RWPE1 (cell line): Measurements from ENCODE around the gene CYGB.
A peak's percentile ranks its signal among the peaks of the same experiment; 100 is the strongest.
"Not testable (repeated sequence)": the region's sequence is repeated elsewhere in the genome, so short reads cannot be mapped to it uniquely, and the experiment has no call there.

Experiments used
- CTCF ChIA-PET: fragments of 350-600 bp; sonication (Branson Sonifier 250); formaldehyde crosslinking; extraction: SDS; loops from one replicate; lab custom pipeline; 2021; lab: Yijun Ruan, JAX
- POLR2A ChIA-PET: fragments of 400-600 bp; formaldehyde crosslinking; extraction: SDS; loops from one replicate; lab custom pipeline; 2020; ENCODE audit warnings: antibody characterized with exemption; ENCODE audit not compliant: low non-redundant PET; lab: Yijun Ruan, JAX
- DNase-seq: peaks from one replicate; pipeline ENCODE4 v3.0.0; 2012; ENCODE audit warnings: low spot score
- H3K27ac ChIP-seq: fragments of 450-650 bp; 2 replicates; pipeline ENCODE4 v1.5.1; 2017
- CTCF ChIP-seq: fragments of 450-650 bp; conservative IDR thresholded peaks from 2 replicates; pipeline ENCODE4 v1.5.1; 2017; ENCODE audit warnings: low read depth, mild to moderate bottlenecking

The CYGB gene

DNA sequence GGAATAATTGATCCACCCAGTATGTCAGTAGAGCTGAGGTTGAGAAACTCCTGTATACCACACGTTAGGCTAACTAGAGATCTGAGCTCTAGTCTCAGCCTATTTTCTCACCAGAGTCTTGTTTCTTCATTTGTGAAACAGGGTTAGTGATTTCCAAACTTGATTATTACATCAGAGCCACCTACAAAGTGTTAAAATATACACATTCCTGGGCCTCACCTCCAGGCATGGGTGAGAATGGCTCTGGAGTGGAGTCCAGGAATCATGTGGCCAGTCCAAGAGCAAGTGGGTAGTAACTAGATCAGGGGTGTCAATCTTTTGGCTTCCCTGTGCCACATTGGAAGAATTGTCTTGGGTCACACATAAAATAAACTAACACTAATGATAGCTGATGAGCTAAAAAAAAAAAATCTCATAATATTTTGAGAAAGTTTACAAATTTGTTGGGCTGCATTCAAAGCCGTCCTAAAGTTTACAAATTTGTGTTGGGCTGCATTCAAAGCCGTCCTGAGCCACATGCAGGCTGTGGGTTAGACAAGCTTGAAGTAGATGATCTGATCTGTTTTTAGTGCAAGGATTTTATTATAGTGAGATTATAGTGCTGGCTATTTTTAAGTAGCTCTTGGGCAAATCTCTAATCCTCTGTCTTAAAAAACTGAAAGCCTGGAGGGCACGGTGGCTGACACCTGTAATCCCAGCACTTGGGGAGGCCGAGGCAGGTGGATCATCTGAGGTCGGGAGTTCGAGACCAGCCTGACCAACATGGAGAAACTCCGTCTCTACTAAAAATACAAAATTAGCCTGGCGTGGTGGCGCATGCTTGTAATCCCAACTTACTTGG lies 22.7 kb upstream of the CYGB start:
- TF ChIP-seq CTCF: no peak
- ChIA-PET POLR2A (no interaction called here), CTCF (interaction anchor here (0.6 to 3.8 kb wide), 4 partner anchors 33 to 151 kb away, joined by 3 to 14 read pairs (median 10); no protein-coding TSS in a partner anchor)
- DNase-seq: no peak
- peak overlapping the region; percentile 98 for H3K27ac ChIP-seq

DNA sequence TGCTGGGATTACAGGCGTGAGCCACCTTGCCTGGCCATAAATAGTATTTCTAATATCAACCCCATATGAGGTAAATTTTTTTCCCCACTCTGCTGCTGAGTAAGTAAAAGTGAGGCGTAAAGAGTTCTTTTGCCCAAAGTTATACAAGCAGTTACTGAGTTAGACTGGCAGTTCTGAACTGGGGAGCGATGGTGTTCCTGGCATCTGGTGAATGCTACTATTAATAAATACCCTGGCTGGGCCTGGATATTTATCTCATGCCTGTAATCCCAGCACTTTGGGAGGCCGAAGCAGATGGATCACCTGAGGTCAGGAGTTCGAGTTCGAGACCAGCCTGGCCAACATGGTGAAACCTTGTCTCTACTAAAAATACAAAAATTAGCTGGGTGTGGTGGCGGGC lies 22.0 kb upstream of the CYGB start:
- POLR2A ChIA-PET, DNase-seq: not testable (repeated sequence)
- CTCF ChIA-PET: interaction anchor here (2.3 to 3.8 kb wide), 3 partner anchors 34 to 65 kb away, joined by 8 to 14 read pairs (median 13); no protein-coding TSS in a partner anchor
- peak overlapping the region; percentile 83 for H3K27ac ChIP-seq

- peak overlapping the region; percentile 94 for H3K27ac ChIP-seq
- peak; percentile 81 for TF ChIP-seq CTCF
- ChIA-PET POLR2A (interaction anchor here (1.1 kb wide), 1 partner anchor 113 kb away, joined by 3 read pairs; no protein-coding TSS in a partner anchor), CTCF (interaction anchor here (0.6 to 3.8 kb wide), 4 partner anchors 28 to 66 kb away, joined by 3 to 14 read pairs (median 10); partner anchors contain the start of gene ST6GALNAC2)
- DNase-seq: no peak
Observed at GRCh38 chr17:76558198-76559095, 20.9 kb upstream of the CYGB start.

- peak; percentile 83 for DNase-seq
- TF ChIP-seq CTCF: peak; percentile 55
- ChIA-PET CTCF (interaction anchor here (0.7 to 3.8 kb wide), 6 partner anchors 11 to 67 kb away, joined by 3 to 14 read pairs (median 6); partner anchors contain the start of genes CYGB and ST6GALNAC2), POLR2A (interaction anchor here (1.1 kb wide), 2 partner anchors 9 to 114 kb away, joined by 3 read pairs; no protein-coding TSS in a partner anchor)
- peak overlapping the region; percentile 94 for H3K27ac ChIP-seq
Observed at GRCh38 chr17:76557368-76558197, 20.1 kb upstream of the CYGB start.

- DNase-seq: no peak
- ChIA-PET POLR2A (interaction anchor here (0.6 to 1.1 kb wide), 3 partner anchors 10 to 171 kb away, joined by 3 to 5 read pairs (median 3); no protein-coding TSS in a partner anchor), CTCF (interaction anchor here (0.7 to 3.8 kb wide), 5 partner anchors 10 to 67 kb away, joined by 3 to 14 read pairs (median 5); partner anchors contain the start of genes CYGB and ST6GALNAC2)
- peak overlapping the region; percentile 94 for H3K27ac ChIP-seq
- no peak for TF ChIP-seq CTCF
Observed at GRCh38 chr17:76556765-76557367, 19.4 kb upstream of the CYGB start.

DNA sequence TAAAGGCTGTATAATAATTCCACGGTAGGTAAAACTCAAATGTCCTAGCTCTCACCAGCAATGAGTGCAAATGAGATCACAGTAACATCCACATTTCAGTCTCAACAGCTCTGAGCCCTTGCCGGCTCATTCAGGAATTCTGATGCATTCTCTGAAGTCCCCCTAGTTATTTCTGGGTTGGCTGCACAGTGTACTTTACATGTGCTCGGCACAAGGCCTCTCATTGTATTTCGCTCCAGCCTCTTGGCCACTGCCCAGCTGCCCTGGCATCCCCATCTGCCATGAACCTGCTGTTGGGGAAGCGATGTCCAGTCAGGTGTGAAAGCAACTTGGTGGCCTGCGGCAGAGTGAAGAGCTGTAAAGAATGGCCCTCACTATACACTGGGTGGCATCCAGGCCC lies 16.6 kb upstream of the CYGB start:
- DNase-seq: no peak
- ChIA-PET CTCF (no interaction called here), POLR2A (no interaction called here)
- H3K27ac ChIP-seq: peak overlapping the region; percentile 91
- TF ChIP-seq CTCF: no peak
